ENCODE data around the gene ZNF385C. TPM values are rescaled to one million over a fixed set of nuclear protein-coding genes. Genes with fewer than 3 reads are reported as not detected.
A peak's percentile ranks its signal among the peaks of the same experiment; 100 is the strongest.

Gene ZNF385C
- total and polyA plus RNA-seq, 2 of the 13 experiments (the other 11 are each of a cell fraction or from before 2014, with no cell fraction given) = 2.3 to 6.1 TPM

GRCh38 chr17:42002175-42002791 lies 96.0 kb downstream of the ZNF385C start:
- Histone ChIP-seq H2AFZ (ENCODE audit: low read length) (no peak overlapping the region), H3K79me2 (ENCODE audit: insufficient read depth, low read length) (peaks cover 66% of the 10 kb centered on the region), H3K36me3 (replicated peaks in 1 of 2; ENCODE audit: control insufficient read depth in 1 of 2, insufficient read depth in 2 of 2, low read length in 2 of 2) (peaks cover 22 to 45% of the 10 kb centered on the region in 2 experiments), H3K27me3 (ENCODE audit: control insufficient read depth in 1 of 2, insufficient read depth in 2 of 2, low read length in 2 of 2) (no peaks in the 10 kb centered on the region), H3K27ac (ENCODE audit: extremely low read length, insufficient read depth, low read length) (peak overlapping the region; percentile 77), H4K20me1 (ENCODE audit: insufficient read depth, low read length) (peaks cover 12% of the 10 kb centered on the region), H3K9ac (ENCODE audit: insufficient read depth, low read depth, low read length) (no peak overlapping the region; the same call in 1 of the 2 replicates), H3K4me3 (replicated peaks in 1 of 3; ENCODE audit: insufficient read depth in 1 of 3, low read depth in 2 of 3, low read length in 3 of 3) (peak overlapping the region in 1 of 3 experiments; percentile 35; a peak in 1 of 6 replicates), H3K9me3 (ENCODE audit: low read length) (no peaks in the 10 kb centered on the region), H3K4me2 (ENCODE audit: low read depth, low read length) (peak overlapping the region; percentile 67), H3K4me1 (ENCODE audit: insufficient read depth, low read length) (peaks cover 42% of the 10 kb centered on the region)
- DNase-seq (ENCODE audit: low spot score) = no peak
- in situ Hi-C loops (cut with HindIII; ENCODE audit: extremely low pct_ligation_motif_present, low pct_unique_long_range_greater_than_20kb) = no loop called here
- ChIA-PET CTCF (ENCODE audit: low intra/inter-chr PET ratio, low total read pairs) (no interaction called here), POLR2A (interaction anchor here (0.6 to 9.0 kb wide), 19 partner anchors 10 to 314 kb away, joined by 3 to 183 read pairs (median 5); partner anchors contain the start of genes CNP, DNAJC7, EIF1 and NKIRAS2)
- ATAC-seq = peak; percentile 35
- FAIRE-seq = no peak
- intact Hi-C loops (cut with micrococcal nuclease; ENCODE audit: unreplicated experiment) = loop anchor here (2.0 kb wide), 1 partner anchor 15 kb away; the partner anchor contains the start of gene DNAJC7
- no TSS peak for BruUV-seq (replicated peaks)
- 92% methylated on average over 7 of the region's 7 CpGs for WGBS (ENCODE audit: low lambda C conversion rate)
- no peak for TF ChIP-seq CENPX (CRISPR knock-in tag; IDR thresholded peaks at IDR 0.05)
- TF ChIP-seq ZNF775 (CRISPR knock-in tag; IDR thresholded peaks at IDR 0.05; ENCODE audit: borderline replicate concordance) = no peak
- TF ChIP-seq ZNF547 (CRISPR knock-in tag; IDR thresholded peaks at IDR 0.05) = 0 out of 2 replicates have a peak, but pooled peaks have one; percentile 23
- TF ChIP-seq ZFP62 (CRISPR knock-in tag; IDR thresholded peaks at IDR 0.05) = no peak
- TF ChIP-seq MED13 (CRISPR knock-in tag; IDR thresholded peaks at IDR 0.05) = no peak
- no peak for TF ChIP-seq ZNF646 (CRISPR knock-in tag; IDR thresholded peaks at IDR 0.05)
- TF ChIP-seq ZNF530 (CRISPR knock-in tag; IDR thresholded peaks at IDR 0.05; ENCODE audit: low read depth) = no peak
- TF ChIP-seq ZNF280D (CRISPR knock-in tag; IDR thresholded peaks at IDR 0.05) = peak; percentile 27; the same call in 1 of the 2 replicates
- TF ChIP-seq ZNF513 (CRISPR knock-in tag; conservative IDR thresholded peaks at IDR 0.05) = no peak
- TF ChIP-seq ZNF546 (CRISPR knock-in tag; conservative IDR thresholded peaks at IDR 0.05) = no peak
- no peak for TF ChIP-seq ZNF878 (CRISPR knock-in tag; IDR thresholded peaks at IDR 0.05)
- peak in 1 of 2 experiments; percentile 29; a peak in 1 of 4 replicates for TF ChIP-seq NR2F1 (CRISPR knock-in tag; IDR thresholded peaks at IDR 0.05)
- no peak for TF ChIP-seq BHLHE40 (IDR thresholded peaks at IDR 0.05; ENCODE audit: low read length)
